SK-N-SH treated with all-trans-retinoic acid at 6 μM for 48 hours (cell line): Measurements from ENCODE around the gene RAB4B.

Source experiments
- ATAC-seq: fragments of 200-7000 bp; cut with Tn5 transposase; 3 replicates; pipeline ENCODE4 v1.9.1; 2020; ENCODE audit warnings: mild to moderate bottlenecking, moderate library complexity
- ARNTL ChIP-seq: fragments of 450-650 bp; formaldehyde crosslinking; IDR thresholded peaks from 2 replicates; pipeline ENCODE4 v1.5.0; 2020; ENCODE audit warnings: low read depth, mild to moderate bottlenecking, moderate library complexity, borderline replicate concordance
- BACH2 ChIP-seq: fragments of 250-450 bp; sonication (Bioruptor Pico); IDR thresholded peaks from 2 replicates; pipeline ENCODE4 v1.9.0; 2021; ENCODE audit warnings: mild to moderate bottlenecking, borderline replicate concordance
- ISL1 ChIP-seq: fragments of 250-450 bp; sonication (Bioruptor Pico); IDR thresholded peaks from 2 replicates; pipeline ENCODE4 v2.1.2; 2022; ENCODE audit warnings: mild to moderate bottlenecking, moderate library complexity
- PPARA ChIP-seq: fragments of 250-450 bp; sonication (Bioruptor Pico); IDR thresholded peaks from 2 replicates; pipeline ENCODE4 v1.5.0; 2020; ENCODE audit warnings: mild to moderate bottlenecking, borderline replicate concordance
- RARB ChIP-seq: fragments of 250-450 bp; sonication (Bioruptor Pico); IDR thresholded peaks from 2 replicates; pipeline ENCODE4 v1.8.0; 2021; ENCODE audit warnings: mild to moderate bottlenecking, moderate library complexity
- SNAI2 ChIP-seq: fragments of 250-450 bp; sonication (Bioruptor Pico); IDR thresholded peaks from 2 replicates; pipeline ENCODE4 v1.5.0; 2020; ENCODE audit warnings: mild to moderate bottlenecking, moderate library complexity
- TCF4 ChIP-seq: fragments of 250-450 bp; sonication (Bioruptor Pico); IDR thresholded peaks from 2 replicates; pipeline ENCODE4 v1.8.0; 2021; ENCODE audit warnings: mild to moderate bottlenecking, moderate library complexity, borderline replicate concordance
- TOX ChIP-seq: fragments of 250-450 bp; sonication (Bioruptor Pico); IDR thresholded peaks from 2 replicates; pipeline ENCODE4 v1.8.0; 2021; ENCODE audit warnings: mild to moderate bottlenecking, moderate library complexity, borderline replicate concordance
- ZC3H10 ChIP-seq: fragments of 250-450 bp; sonication (Bioruptor Pico); IDR thresholded peaks from 2 replicates; pipeline ENCODE4 v1.5.1; 2021; ENCODE audit warnings: mild to moderate bottlenecking, moderate library complexity
- ZFP3 ChIP-seq: fragments of 250-450 bp; sonication (Bioruptor Pico); IDR thresholded peaks from 2 replicates; pipeline ENCODE4 v1.5.0; 2020; ENCODE audit warnings: mild to moderate bottlenecking, moderate library complexity
- ZNF70 ChIP-seq: fragments of 450-650 bp; formaldehyde crosslinking; IDR thresholded peaks from 2 replicates; pipeline ENCODE4 v1.5.0; 2020; ENCODE audit warnings: mild to moderate bottlenecking, moderate library complexity
- ZNF8 ChIP-seq: fragments of 450-650 bp; formaldehyde crosslinking; IDR thresholded peaks from 2 replicates; pipeline ENCODE4 v1.5.0; 2020; ENCODE audit warnings: mild to moderate bottlenecking, moderate library complexity
- TF ChIP-seq, protein P1 (sequence below): fragments of 250-450 bp; sonication (Bioruptor Pico); IDR thresholded peaks from 2 replicates; pipeline ENCODE4 v1.5.0; 2020; ENCODE audit warnings: mild to moderate bottlenecking, moderate library complexity
- TF ChIP-seq, protein P2 (sequence below): fragments of 250-450 bp; sonication (Bioruptor Pico); IDR thresholded peaks from 2 replicates; pipeline ENCODE4 v1.8.0; 2020; ENCODE audit warnings: mild to moderate bottlenecking, moderate library complexity, borderline replicate concordance
- TF ChIP-seq, protein P3 (sequence below): fragments of 250-450 bp; sonication (Bioruptor Pico); IDR thresholded peaks from 2 replicates; pipeline ENCODE4 v1.5.1; 2021; ENCODE audit warnings: mild to moderate bottlenecking, moderate library complexity
- TF ChIP-seq, protein P4 (sequence below): fragments of 250-450 bp; sonication (Bioruptor Pico); IDR thresholded peaks from 2 replicates; pipeline ENCODE4 v1.8.0; 2021; ENCODE audit warnings: low read depth, mild to moderate bottlenecking, moderate library complexity, borderline replicate concordance
- TF ChIP-seq, protein P5 (sequence below): fragments of 250-450 bp; sonication (Bioruptor Pico); IDR thresholded peaks from 2 replicates; pipeline ENCODE4 v1.5.1; 2020; ENCODE audit warnings: low read depth, mild to moderate bottlenecking, moderate library complexity

Gene RAB4B

DNA sequence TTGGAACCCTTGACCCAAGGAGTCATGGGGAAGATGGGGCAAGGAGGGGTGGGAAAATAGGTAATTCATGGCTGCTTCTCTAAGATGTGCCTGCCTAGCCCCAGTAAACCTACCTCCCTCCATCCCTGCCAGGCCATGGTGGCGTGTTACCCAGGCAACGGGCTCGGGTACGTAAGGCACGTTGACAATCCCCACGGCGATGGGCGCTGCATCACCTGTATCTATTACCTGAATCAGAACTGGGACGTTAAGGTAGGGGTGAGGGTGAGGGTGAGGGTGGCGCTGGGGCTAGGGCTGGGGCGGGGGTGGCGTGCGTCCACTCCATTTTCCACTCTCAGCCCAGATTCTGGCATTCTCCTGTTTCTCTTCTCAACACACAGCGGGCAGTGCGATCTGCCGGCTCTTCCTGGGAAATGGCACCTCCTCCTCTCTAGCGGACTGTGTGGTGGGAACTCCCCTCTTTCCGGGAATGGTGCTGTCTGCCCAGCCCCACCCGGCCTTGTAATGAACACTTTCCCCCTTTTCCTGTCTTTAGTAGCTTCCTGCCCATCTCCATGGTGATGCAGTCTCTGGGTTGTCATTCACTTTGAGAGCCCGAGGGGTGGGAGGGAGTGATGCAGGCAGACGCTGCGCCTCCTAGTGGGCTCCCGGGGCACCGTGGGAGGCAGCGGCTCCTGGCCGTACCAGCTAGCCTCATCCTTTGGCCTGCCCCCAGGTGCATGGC lies 28.5 kb downstream of the RAB4B start:
- ATAC-seq = peak; percentile 85
- TF ChIP-seq, protein P1, sequence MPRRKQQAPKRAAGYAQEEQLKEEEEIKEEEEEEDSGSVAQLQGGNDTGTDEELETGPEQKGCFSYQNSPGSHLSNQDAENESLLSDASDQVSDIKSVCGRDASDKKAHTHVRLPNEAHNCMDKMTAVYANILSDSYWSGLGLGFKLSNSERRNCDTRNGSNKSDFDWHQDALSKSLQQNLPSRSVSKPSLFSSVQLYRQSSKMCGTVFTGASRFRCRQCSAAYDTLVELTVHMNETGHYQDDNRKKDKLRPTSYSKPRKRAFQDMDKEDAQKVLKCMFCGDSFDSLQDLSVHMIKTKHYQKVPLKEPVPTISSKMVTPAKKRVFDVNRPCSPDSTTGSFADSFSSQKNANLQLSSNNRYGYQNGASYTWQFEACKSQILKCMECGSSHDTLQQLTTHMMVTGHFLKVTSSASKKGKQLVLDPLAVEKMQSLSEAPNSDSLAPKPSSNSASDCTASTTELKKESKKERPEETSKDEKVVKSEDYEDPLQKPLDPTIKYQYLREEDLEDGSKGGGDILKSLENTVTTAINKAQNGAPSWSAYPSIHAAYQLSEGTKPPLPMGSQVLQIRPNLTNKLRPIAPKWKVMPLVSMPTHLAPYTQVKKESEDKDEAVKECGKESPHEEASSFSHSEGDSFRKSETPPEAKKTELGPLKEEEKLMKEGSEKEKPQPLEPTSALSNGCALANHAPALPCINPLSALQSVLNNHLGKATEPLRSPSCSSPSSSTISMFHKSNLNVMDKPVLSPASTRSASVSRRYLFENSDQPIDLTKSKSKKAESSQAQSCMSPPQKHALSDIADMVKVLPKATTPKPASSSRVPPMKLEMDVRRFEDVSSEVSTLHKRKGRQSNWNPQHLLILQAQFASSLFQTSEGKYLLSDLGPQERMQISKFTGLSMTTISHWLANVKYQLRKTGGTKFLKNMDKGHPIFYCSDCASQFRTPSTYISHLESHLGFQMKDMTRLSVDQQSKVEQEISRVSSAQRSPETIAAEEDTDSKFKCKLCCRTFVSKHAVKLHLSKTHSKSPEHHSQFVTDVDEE (CRISPR knock-in tag) = 0 out of 2 replicates have a peak, but pooled peaks have one; percentile 38
- TF ChIP-seq ZNF8 (CRISPR knock-in tag) (peak; percentile 77), ARNTL (CRISPR knock-in tag) (no peak), ZC3H10 (no peak), RARB (no peak), ISL1 (CRISPR knock-in tag) (no peak), SNAI2 (CRISPR knock-in tag) (no peak), TOX (no peak), PPARA (CRISPR knock-in tag) (no peak)
- TF ChIP-seq, protein P2, sequence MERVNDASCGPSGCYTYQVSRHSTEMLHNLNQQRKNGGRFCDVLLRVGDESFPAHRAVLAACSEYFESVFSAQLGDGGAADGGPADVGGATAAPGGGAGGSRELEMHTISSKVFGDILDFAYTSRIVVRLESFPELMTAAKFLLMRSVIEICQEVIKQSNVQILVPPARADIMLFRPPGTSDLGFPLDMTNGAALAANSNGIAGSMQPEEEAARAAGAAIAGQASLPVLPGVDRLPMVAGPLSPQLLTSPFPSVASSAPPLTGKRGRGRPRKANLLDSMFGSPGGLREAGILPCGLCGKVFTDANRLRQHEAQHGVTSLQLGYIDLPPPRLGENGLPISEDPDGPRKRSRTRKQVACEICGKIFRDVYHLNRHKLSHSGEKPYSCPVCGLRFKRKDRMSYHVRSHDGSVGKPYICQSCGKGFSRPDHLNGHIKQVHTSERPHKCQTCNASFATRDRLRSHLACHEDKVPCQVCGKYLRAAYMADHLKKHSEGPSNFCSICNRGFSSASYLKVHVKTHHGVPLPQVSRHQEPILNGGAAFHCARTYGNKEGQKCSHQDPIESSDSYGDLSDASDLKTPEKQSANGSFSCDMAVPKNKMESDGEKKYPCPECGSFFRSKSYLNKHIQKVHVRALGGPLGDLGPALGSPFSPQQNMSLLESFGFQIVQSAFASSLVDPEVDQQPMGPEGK = no peak
- TF ChIP-seq, protein P3, sequence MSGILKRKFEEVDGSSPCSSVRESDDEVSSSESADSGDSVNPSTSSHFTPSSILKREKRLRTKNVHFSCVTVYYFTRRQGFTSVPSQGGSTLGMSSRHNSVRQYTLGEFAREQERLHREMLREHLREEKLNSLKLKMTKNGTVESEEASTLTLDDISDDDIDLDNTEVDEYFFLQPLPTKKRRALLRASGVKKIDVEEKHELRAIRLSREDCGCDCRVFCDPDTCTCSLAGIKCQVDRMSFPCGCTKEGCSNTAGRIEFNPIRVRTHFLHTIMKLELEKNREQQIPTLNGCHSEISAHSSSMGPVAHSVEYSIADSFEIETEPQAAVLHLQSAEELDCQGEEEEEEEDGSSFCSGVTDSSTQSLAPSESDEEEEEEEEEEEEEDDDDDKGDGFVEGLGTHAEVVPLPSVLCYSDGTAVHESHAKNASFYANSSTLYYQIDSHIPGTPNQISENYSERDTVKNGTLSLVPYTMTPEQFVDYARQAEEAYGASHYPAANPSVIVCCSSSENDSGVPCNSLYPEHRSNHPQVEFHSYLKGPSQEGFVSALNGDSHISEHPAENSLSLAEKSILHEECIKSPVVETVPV (CRISPR knock-in tag) = no peak
- TF ChIP-seq, protein P4, sequence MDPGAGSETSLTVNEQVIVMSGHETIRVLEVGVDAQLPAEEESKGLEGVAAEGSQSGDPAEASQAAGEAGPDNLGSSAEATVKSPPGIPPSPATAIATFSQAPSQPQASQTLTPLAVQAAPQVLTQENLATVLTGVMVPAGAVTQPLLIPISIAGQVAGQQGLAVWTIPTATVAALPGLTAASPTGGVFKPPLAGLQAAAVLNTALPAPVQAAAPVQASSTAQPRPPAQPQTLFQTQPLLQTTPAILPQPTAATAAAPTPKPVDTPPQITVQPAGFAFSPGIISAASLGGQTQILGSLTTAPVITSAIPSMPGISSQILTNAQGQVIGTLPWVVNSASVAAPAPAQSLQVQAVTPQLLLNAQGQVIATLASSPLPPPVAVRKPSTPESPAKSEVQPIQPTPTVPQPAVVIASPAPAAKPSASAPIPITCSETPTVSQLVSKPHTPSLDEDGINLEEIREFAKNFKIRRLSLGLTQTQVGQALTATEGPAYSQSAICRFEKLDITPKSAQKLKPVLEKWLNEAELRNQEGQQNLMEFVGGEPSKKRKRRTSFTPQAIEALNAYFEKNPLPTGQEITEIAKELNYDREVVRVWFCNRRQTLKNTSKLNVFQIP = no peak

DNA sequence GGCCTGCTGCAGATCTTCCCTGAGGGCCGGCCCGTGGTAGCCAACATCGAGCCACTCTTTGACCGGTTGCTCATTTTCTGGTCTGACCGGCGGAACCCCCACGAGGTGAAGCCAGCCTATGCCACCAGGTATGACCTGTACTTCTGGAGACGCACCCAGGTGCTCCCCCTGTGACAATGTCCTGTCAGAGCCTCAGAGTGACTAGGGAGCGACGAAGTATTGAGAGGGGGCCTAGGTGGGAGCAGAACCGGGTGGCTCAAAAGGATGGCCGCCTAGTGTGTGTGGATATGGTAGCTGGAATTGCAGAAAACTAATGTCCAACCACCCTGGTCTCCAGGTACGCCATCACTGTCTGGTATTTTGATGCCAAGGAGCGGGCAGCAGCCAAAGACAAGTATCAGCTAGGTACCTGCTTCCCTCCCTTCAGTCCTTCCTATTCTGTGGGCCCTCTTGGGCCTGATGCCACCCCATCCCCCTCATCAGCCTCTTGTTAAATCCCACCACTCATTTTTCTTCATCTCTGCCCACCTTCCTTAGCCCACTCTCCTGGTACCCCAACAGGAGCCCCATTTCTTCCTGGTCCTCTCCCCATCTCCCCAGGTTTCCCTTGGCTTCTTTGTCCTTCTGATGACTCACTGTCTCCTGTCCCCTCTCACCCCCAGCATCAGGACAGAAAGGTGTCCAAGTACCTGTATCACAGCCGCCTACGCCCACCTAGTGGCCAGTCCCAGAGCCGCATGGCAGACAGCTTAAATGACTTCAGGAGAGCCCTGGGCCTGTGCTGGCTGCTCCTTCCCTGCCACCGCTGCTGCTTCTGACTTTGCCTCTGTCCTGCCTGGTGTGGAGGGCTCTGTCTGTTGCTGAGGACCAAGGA lies 29.3 kb downstream of the RAB4B start:
- no peak for ATAC-seq

DNA sequence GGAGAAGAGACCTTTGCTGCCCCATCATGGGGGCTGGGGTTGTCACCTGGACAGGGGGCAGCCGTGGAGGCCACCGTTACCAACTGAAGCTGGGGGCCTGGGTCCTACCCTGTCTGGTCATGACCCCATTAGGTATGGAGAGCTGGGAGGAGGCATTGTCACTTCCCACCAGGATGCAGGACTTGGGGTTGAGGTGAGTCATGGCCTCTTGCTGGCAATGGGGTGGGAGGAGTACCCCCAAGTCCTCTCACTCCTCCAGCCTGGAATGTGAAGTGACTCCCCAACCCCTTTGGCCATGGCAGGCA lies 29.9 kb downstream of the RAB4B start:
- no peak for ATAC-seq
- TF ChIP-seq, protein P3 (CRISPR knock-in tag) = no peak
- TF ChIP-seq PPARA (CRISPR knock-in tag) (no peak), ZFP3 (CRISPR knock-in tag) (no peak), ZNF70 (CRISPR knock-in tag) (no peak)
- TF ChIP-seq, protein P5, sequence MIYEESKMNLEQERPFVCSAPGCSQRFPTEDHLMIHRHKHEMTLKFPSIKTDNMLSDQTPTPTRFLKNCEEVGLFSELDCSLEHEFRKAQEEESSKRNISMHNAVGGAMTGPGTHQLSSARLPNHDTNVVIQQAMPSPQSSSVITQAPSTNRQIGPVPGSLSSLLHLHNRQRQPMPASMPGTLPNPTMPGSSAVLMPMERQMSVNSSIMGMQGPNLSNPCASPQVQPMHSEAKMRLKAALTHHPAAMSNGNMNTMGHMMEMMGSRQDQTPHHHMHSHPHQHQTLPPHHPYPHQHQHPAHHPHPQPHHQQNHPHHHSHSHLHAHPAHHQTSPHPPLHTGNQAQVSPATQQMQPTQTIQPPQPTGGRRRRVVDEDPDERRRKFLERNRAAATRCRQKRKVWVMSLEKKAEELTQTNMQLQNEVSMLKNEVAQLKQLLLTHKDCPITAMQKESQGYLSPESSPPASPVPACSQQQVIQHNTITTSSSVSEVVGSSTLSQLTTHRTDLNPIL = no peak
- TF ChIP-seq, protein P2 = no peak

More for the DNA sequence above, 29.3 kb downstream of the RAB4B start:
- no peak for TF ChIP-seq ISL1 (CRISPR knock-in tag)
- TF ChIP-seq BACH2 = no peak
- no peak for TF ChIP-seq TCF4 (CRISPR knock-in tag)
- TF ChIP-seq, protein P2 = no peak
- no peak for TF ChIP-seq RARB
- TF ChIP-seq, all 23 proteins: peak for 0
